DND-41 (cell line): Measurements from ENCODE around the gene SMOC2.
"Not testable (repeated sequence)": the region's sequence is repeated elsewhere in the genome, so short reads cannot be mapped to it uniquely, and the experiment has no call there.

Source experiments
- ATAC-seq: fragments of 200-7000 bp; cut with Tn5 transposase; 3 replicates; pipeline ENCODE4 v1.9.1; 2021; ENCODE audit warnings: low read depth; ENCODE audit not compliant: insufficient read depth
- DNase-seq: peaks from one replicate; pipeline ENCODE4 v3.0.0-alpha.2; 2020
- H2AFZ ChIP-seq: 2 replicates; pipeline ENCODE4 v1.6.0; 2012; ENCODE audit warnings: low read depth, low read length
- H3K27ac ChIP-seq: 2 replicates; pipeline ENCODE4 v1.5.1; 2012; ENCODE audit warnings: low read length, inconsistent platforms
- H3K27me3 ChIP-seq: fragments of 200-600 bp; sonication (generic); 2 replicates; pipeline ENCODE4 v1.6.0; 2012; ENCODE audit warnings: low read length, mild to moderate bottlenecking, inconsistent platforms; ENCODE audit not compliant: insufficient read depth, poor library complexity
- H3K36me3 ChIP-seq: 2 replicates; pipeline ENCODE4 v1.5.1; 2012; ENCODE audit warnings: low read length, inconsistent platforms; ENCODE audit not compliant: insufficient read depth
- H3K4me1 ChIP-seq: 2 replicates; pipeline ENCODE4 v1.5.1; 2012; ENCODE audit warnings: mild to moderate bottlenecking, low read length; ENCODE audit not compliant: insufficient read depth
- H3K4me2 ChIP-seq: 2 replicates; pipeline ENCODE4 v1.6.0; 2012; ENCODE audit warnings: mild to moderate bottlenecking, moderate library complexity, low read length, inconsistent platforms; ENCODE audit not compliant: insufficient read depth
- H3K4me3 ChIP-seq, 2 experiments: fragments of 200-600 bp in 1 of 2; shearing (Covaris generic) in 1 of 2; 2 replicates each; pipeline ENCODE4 v1.5.1; 2012 to 2016; ENCODE audit warnings: inconsistent platforms in 2 of 2, low read length in 2 of 2, mild to moderate bottlenecking in 2 of 2, low read depth in 1 of 2, moderate library complexity in 1 of 2
- H3K79me2 ChIP-seq: 2 replicates; pipeline ENCODE4 v1.6.0; 2012; ENCODE audit warnings: low read length, inconsistent platforms; ENCODE audit not compliant: insufficient read depth
- H3K9ac ChIP-seq: 2 replicates; pipeline ENCODE4 v1.6.0; 2012; ENCODE audit warnings: low read depth, mild to moderate bottlenecking, inconsistent platforms, low read length, moderate library complexity
- H3K9me3 ChIP-seq: 2 replicates; pipeline ENCODE4 v1.5.1; 2012; ENCODE audit warnings: low read length, moderate library complexity, mild to moderate bottlenecking, inconsistent platforms; ENCODE audit not compliant: insufficient read depth, severe bottlenecking
- H4K20me1 ChIP-seq: 2 replicates; pipeline ENCODE4 v1.6.0; 2012; ENCODE audit warnings: low read length; ENCODE audit not compliant: insufficient read depth
- EZH2 ChIP-seq: IDR thresholded peaks from 3 replicates; pipeline ENCODE4 v1.6.1; 2012; ENCODE audit warnings: borderline replicate concordance, low read depth, mild to moderate bottlenecking, moderate library complexity, low read length, inconsistent platforms; ENCODE audit not compliant: severe bottlenecking
- TF ChIP-seq, protein P1 (sequence below): IDR thresholded peaks from 2 replicates; pipeline ENCODE4 v1.5.1; 2012; ENCODE audit warnings: borderline replicate concordance, low read length, moderate library complexity, mild to moderate bottlenecking; ENCODE audit not compliant: poor library complexity, severe bottlenecking; ENCODE audit errors: extremely low read depth

Gene SMOC2

DNA sequence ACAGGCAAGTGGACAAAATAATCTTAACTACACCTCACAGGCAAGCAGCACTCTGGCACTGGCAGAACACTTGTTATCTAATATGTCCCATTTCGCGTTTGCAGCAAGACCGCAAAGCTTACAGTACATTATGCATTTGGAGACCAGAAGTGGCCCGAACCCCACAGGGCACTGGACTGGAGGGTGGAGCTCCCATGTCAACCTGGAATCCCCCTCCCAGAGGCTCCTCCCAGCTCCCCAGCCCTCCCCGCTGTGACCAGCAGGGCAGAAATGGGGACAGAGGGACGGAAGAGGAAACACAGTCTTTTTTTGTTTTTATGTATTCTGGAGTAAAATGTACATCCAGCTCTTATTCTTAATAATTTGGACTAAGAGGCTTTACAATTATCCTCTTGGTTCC lies 263.7 kb downstream of the SMOC2 start:
- no peaks in the 10 kb centered on the region for H3K27me3 ChIP-seq
- H3K9me3 ChIP-seq: peaks cover 9% of the 10 kb centered on the region
- no peak for ATAC-seq
- H3K79me2 ChIP-seq: no peaks in the 10 kb centered on the region
- no peak overlapping the region for H2AFZ ChIP-seq
- H4K20me1 ChIP-seq: no peaks in the 10 kb centered on the region
- H3K4me1 ChIP-seq: no peaks in the 10 kb centered on the region
- H3K4me2 ChIP-seq: no peak overlapping the region
- H3K27ac ChIP-seq: no peak overlapping the region
- TF ChIP-seq EZH2: no peak
- TF ChIP-seq, protein P1, sequence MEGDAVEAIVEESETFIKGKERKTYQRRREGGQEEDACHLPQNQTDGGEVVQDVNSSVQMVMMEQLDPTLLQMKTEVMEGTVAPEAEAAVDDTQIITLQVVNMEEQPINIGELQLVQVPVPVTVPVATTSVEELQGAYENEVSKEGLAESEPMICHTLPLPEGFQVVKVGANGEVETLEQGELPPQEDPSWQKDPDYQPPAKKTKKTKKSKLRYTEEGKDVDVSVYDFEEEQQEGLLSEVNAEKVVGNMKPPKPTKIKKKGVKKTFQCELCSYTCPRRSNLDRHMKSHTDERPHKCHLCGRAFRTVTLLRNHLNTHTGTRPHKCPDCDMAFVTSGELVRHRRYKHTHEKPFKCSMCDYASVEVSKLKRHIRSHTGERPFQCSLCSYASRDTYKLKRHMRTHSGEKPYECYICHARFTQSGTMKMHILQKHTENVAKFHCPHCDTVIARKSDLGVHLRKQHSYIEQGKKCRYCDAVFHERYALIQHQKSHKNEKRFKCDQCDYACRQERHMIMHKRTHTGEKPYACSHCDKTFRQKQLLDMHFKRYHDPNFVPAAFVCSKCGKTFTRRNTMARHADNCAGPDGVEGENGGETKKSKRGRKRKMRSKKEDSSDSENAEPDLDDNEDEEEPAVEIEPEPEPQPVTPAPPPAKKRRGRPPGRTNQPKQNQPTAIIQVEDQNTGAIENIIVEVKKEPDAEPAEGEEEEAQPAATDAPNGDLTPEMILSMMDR: no peak
- no peak overlapping the region for H3K4me3 ChIP-seq
- H3K36me3 ChIP-seq: no peaks in the 10 kb centered on the region
- no peak overlapping the region for H3K9ac ChIP-seq
- DNase-seq: no peak

DNA sequence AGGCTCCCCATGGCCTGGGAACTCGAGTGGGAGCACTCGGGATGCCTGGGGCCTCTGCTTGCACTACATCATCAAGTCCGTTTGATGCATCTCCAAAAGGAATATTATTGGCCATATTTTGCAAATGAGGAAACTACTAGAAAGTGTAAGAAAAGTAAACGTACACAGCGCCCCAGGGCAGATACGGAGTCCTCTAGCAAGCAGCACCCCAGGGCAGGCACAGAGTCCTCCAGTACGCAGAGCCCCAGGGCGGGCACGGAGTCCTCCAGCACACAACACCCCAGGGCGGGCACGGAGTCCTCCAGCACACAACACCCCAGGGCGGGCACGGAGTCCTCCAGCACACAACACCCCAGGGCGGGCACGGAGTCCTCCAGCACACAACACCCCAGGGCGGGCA lies 264.3 kb downstream of the SMOC2 start:
- not testable (repeated sequence) for H3K27ac ChIP-seq, H3K79me2 ChIP-seq, ATAC-seq, H3K4me2 ChIP-seq, H4K20me1 ChIP-seq, H3K9ac ChIP-seq, H3K36me3 ChIP-seq, H3K4me1 ChIP-seq, H2AFZ ChIP-seq, H3K9me3 ChIP-seq, H3K27me3 ChIP-seq, DNase-seq, H3K4me3 ChIP-seq

DNA sequence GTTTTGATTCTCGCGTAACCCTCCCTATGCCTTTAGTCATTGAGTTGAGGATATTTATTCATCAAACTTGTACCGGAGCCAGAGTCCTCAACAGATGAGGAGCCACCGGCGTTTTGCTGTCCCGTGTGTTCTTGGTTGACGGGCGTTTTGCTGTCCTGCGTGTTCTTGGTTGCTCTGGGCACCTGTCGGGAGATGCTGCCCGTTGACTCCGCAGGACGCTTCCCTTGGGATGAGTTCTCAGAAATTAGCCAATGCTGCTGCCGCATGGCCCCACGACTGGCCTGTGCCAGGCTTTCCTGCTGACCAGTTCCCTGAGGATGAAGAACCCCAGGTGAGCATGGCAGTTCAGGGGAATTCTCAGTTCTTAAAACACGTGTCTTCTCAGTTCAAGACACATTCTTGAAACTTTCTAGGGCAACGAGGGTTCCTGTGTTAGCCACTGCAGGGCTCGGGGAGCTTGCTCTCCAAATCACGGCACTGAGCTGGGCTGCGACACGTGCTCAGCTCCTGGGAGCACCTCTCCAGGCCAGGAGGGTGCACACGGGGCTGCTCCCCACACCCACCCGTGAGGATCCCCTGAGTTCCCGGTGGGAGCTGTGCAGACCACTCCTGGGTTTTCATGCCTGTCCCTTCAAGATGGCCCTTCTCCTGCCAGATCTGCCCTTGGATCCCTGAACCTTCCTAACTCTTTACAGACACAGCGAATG lies 265.6 kb downstream of the SMOC2 start:
- no peak overlapping the region for H2AFZ ChIP-seq
- no peaks in the 10 kb centered on the region for H3K4me1 ChIP-seq
- DNase-seq (no peak), ATAC-seq (no peak)
- H3K27me3 ChIP-seq: no peaks in the 10 kb centered on the region
- H3K36me3 ChIP-seq: no peaks in the 10 kb centered on the region
- no peaks in the 10 kb centered on the region for H3K79me2 ChIP-seq
- H3K9me3 ChIP-seq: peaks cover 9% of the 10 kb centered on the region
- H3K4me3 ChIP-seq: no peak overlapping the region
- no peak overlapping the region for H3K27ac ChIP-seq
- H4K20me1 ChIP-seq: no peaks in the 10 kb centered on the region
- no peak overlapping the region for H3K9ac ChIP-seq
- H3K4me2 ChIP-seq: no peak overlapping the region
- TF ChIP-seq, protein P1: no peak
- no peak for TF ChIP-seq EZH2

DNA sequence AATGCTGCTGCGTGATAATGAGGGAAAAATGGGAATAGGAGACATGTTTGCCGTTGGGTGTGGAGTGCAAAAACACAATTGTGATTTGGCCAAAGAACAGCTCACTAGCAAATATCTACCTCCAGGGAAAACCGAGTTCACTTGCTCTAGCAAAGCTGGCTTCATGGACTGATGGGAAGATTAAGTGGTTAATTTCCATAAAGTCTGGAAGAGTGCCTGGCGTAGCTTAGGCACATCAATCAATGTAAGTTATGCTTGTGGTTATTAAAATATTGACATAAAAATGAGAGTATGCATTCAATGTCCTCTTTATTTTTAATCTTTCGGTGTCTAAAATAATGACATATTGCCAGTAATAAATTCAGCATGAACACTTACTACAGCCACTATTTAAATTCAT lies 267.5 kb downstream of the SMOC2 start:
- no peak for DNase-seq
- no peaks in the 10 kb centered on the region for H3K79me2 ChIP-seq
- H3K4me1 ChIP-seq: no peaks in the 10 kb centered on the region
- no peak overlapping the region for H3K4me3 ChIP-seq
- TF ChIP-seq EZH2: no peak
- TF ChIP-seq, protein P1: no peak
- H3K27ac ChIP-seq: no peak overlapping the region
- H4K20me1 ChIP-seq: no peaks in the 10 kb centered on the region
- no peak overlapping the region for H3K4me2 ChIP-seq
- no peaks in the 10 kb centered on the region for H3K27me3 ChIP-seq
- H3K9ac ChIP-seq: no peak overlapping the region
- no peak for ATAC-seq
- peaks cover 6% of the 10 kb centered on the region for H3K9me3 ChIP-seq
- no peaks in the 10 kb centered on the region for H3K36me3 ChIP-seq
- no peak overlapping the region for H2AFZ ChIP-seq
